Uterus (tissue), 4 donors: ENCODE measurements around the gene ANP32A. TPM values are rescaled to one million over a fixed set of nuclear protein-coding genes. Genes with fewer than 3 reads are reported as not detected.

Experiments used
- DNase-seq, 2 donors: peaks; one replicate each; pipeline ENCODE4 v3.0.0-alpha.2; 2019 to 2020
- H3K27ac ChIP-seq, 2 donors: fragments of 200-600 bp; sonication (generic); 1 replicate in 1 of 2; 2 replicates in 1 of 2; pipeline ENCODE4 v1.5.1; 2016 to 2018
- H3K27me3 ChIP-seq, 2 donors: fragments of 200-600 bp; sonication (generic); one replicate each; pipeline ENCODE4 v1.5.1; 2018 to 2019; ENCODE audit warnings: control low read depth in 1 of 2
- H3K36me3 ChIP-seq, 2 donors: fragments of 200-600 bp; sonication (generic); one replicate each; pipeline ENCODE4 v1.5.1; 2019; ENCODE audit warnings: control low read depth in 1 of 2
- H3K4me1 ChIP-seq, 2 donors: fragments of 200-600 bp; sonication (generic); one replicate each; pipeline ENCODE4 v1.5.1; 2018 to 2019; ENCODE audit warnings: control low read depth in 1 of 2
- H3K4me3 ChIP-seq, 2 donors: fragments of 200-600 bp; sonication (generic); 1 replicate in 1 of 2; 2 replicates in 1 of 2; pipeline ENCODE4 v1.5.1; 2018 to 2019; ENCODE audit warnings: mild to moderate bottlenecking in 1 of 2
- H3K9me3 ChIP-seq, 2 donors: fragments of 200-600 bp; sonication (generic); one replicate each; pipeline ENCODE4 v1.5.1; 2019; ENCODE audit warnings: control low read depth in 1 of 2
- CTCF ChIP-seq, 4 experiments: fragments of 200-600 bp in 2 of 4; fragments of 450-650 bp in 2 of 4; sonication (generic) in 2 of 4; IDR thresholded peaks; one replicate each; pipeline ENCODE4 v1.5.1; 2016 to 2019; ENCODE audit warnings: antibody characterized with exemption in 4 of 4, mild to moderate bottlenecking in 2 of 4, moderate library complexity in 1 of 4
- POLR2A ChIP-seq, 2 donors: fragments of 450-650 bp; IDR thresholded peaks; one replicate each; pipeline ENCODE4 v1.6.1; 2016; ENCODE audit warnings: antibody characterized with exemption in 2 of 2, mild to moderate bottlenecking in 1 of 2, moderate library complexity in 1 of 2
- intact Hi-C: fragments of 100-400 bp; cut with DNase I; formaldehyde crosslinking; loops from one replicate; pipeline ENCODE4 v1.15.1; 2023; ENCODE audit warnings: low total_unique reads
- total RNA-seq, 4 donors: library from RNA; depleted of rRNA in 3 of 4; stranded (reverse); fragments of >200 nt in 3 of 4; gene quantifications; one replicate each; pipeline versions ENCODE4 v1.1.0 to v1.2.4, GENCODE V29; 2014 to 2023
- donor health status: DM: yes; HTN: yes; CAD: no.

The ANP32A gene
- total RNA-seq, 4 donors from 2014 or later: 32.1 to 117 (median 105) TPM

DNA sequence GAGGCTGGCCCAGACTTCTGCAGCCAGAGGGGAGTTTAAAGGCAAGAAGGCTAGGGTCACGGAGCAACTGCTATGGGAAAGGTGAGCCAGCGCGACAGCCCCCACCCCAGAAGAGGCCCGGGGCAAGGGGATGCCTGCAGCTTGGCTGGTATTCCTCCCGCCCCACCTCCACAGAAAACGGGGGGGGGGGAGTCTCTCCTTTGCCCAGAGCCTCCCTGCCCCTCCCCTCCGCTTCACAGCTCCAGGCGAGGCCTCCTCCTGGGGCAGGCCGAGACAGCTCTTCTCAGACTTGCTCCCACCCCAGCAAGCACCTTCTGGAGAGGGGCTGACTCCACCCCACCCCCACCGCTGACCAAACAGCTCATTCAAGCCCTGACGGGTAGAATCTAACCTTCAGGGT, 13.4 kb downstream of the ANP32A start:
- Histone ChIP-seq H3K27ac (no peak overlapping the region), H3K4me1 (peaks cover 4 to 8% of the 10 kb centered on the region in 2 donors), H3K9me3 (no peaks in the 10 kb centered on the region), H3K36me3 (no peaks in the 10 kb centered on the region), H3K27me3 (no peaks in the 10 kb centered on the region), H3K4me3 (no peak overlapping the region)
- DNase-seq: no peak
- intact Hi-C loops: no loop called here
- TF ChIP-seq POLR2A (IDR thresholded peaks at IDR 0.05) (no peak), CTCF (IDR thresholded peaks at IDR 0.05) (no peak)

GRCh38 chr15:68806220-68807060, 14.3 kb downstream of the ANP32A start:
- no peaks in the 10 kb centered on the region for H3K36me3 ChIP-seq
- peaks cover 4 to 8% of the 10 kb centered on the region in 2 donors for H3K4me1 ChIP-seq
- TF ChIP-seq POLR2A (IDR thresholded peaks at IDR 0.05) (no peak), CTCF (IDR thresholded peaks at IDR 0.05) (no peak)
- H3K9me3 ChIP-seq: no peaks in the 10 kb centered on the region
- no peaks in the 10 kb centered on the region for H3K27me3 ChIP-seq
- no peak for DNase-seq
- intact Hi-C loops: no loop called here
- H3K4me3 ChIP-seq: no peak overlapping the region
- H3K27ac ChIP-seq: peak overlapping the region in 1 of 2 donors; percentile 5

- TF ChIP-seq CTCF (IDR thresholded peaks at IDR 0.05) (no peak), POLR2A (IDR thresholded peaks at IDR 0.05) (no peak)
- DNase-seq: no peak
- intact Hi-C loops: no loop called here
- peaks cover 10 to 11% of the 10 kb centered on the region in 2 donors for H3K4me1 ChIP-seq
- no peaks in the 10 kb centered on the region for H3K9me3 ChIP-seq
- no peak overlapping the region for H3K4me3 ChIP-seq
- H3K36me3 ChIP-seq: no peaks in the 10 kb centered on the region
- H3K27me3 ChIP-seq: no peaks in the 10 kb centered on the region
- H3K27ac ChIP-seq: no peak overlapping the region
Observed at GRCh38 chr15:68802373-68802772, 18.3 kb downstream of the ANP32A start.

GRCh38 chr15:68801572-68802148, 19.0 kb downstream of the ANP32A start:
- Histone ChIP-seq H3K36me3 (no peaks in the 10 kb centered on the region), H3K27me3 (no peaks in the 10 kb centered on the region), H3K9me3 (no peaks in the 10 kb centered on the region), H3K27ac (no peak overlapping the region), H3K4me1 (peaks cover 6 to 9% of the 10 kb centered on the region in 2 donors), H3K4me3 (no peak overlapping the region)
- DNase-seq: no peak
- intact Hi-C loops: no loop called here
- no peak for TF ChIP-seq POLR2A (IDR thresholded peaks at IDR 0.05)
- no peak for TF ChIP-seq CTCF (IDR thresholded peaks at IDR 0.05)

DNA sequence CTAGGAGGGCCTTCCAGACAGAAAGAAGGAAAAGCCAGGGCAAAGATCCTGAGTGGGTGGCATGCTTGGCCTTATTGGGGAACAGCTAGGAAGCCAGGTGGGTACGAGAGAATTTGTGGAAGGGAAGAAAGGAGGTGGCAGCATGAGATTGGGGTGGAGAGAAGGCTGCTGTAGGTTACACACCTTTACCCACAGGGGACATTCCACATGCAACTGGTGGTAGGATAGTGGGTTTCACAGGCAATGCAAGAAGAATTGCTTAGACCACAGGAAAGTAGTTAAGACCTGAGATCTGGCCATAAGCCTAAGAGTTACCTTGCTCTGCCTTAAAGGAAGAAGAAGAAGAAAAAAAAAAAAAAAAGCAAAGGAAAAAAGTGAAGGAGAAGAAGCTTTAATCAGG, 19.8 kb downstream of the ANP32A start:
- no peaks in the 10 kb centered on the region for H3K27me3 ChIP-seq
- peaks cover 6% of the 10 kb centered on the region in 2 donors for H3K4me1 ChIP-seq
- H3K36me3 ChIP-seq: no peaks in the 10 kb centered on the region
- H3K4me3 ChIP-seq: no peak overlapping the region
- H3K27ac ChIP-seq: no peak overlapping the region
- H3K9me3 ChIP-seq: no peaks in the 10 kb centered on the region
- intact Hi-C loops: no loop called here
- TF ChIP-seq POLR2A (IDR thresholded peaks at IDR 0.05) (no peak), CTCF (IDR thresholded peaks at IDR 0.05) (no peak)
- DNase-seq: no peak
